IPS-18a (cell line): ENCODE data around the gene TRPV5.

Experiments used
- H3K27ac ChIP-seq: one replicate; pipeline ENCODE4 v1.5.1; 2013; ENCODE audit warnings: low read length
- H3K27me3 ChIP-seq: one replicate; pipeline ENCODE4 v1.6.1; 2013; ENCODE audit warnings: mild to moderate bottlenecking, low read length; ENCODE audit not compliant: control insufficient read depth, insufficient read depth
- H3K36me3 ChIP-seq: one replicate; pipeline ENCODE4 v1.6.1; 2013; ENCODE audit warnings: low read depth, low read length; ENCODE audit not compliant: control insufficient read depth
- H3K4me1 ChIP-seq: one replicate; pipeline ENCODE4 v1.6.1; 2013; ENCODE audit warnings: low read depth, low read length; ENCODE audit not compliant: control insufficient read depth
- H3K4me3 ChIP-seq: one replicate; pipeline ENCODE4 v1.5.1; 2013; ENCODE audit warnings: low read length
- H3K9ac ChIP-seq: one replicate; pipeline ENCODE4 v1.6.1; 2013; ENCODE audit warnings: mild to moderate bottlenecking, low read length, moderate library complexity
- H3K9me3 ChIP-seq: one replicate; pipeline ENCODE4 v1.6.1; 2013; ENCODE audit warnings: low read depth, low read length; ENCODE audit not compliant: control insufficient read depth

Gene TRPV5

DNA sequence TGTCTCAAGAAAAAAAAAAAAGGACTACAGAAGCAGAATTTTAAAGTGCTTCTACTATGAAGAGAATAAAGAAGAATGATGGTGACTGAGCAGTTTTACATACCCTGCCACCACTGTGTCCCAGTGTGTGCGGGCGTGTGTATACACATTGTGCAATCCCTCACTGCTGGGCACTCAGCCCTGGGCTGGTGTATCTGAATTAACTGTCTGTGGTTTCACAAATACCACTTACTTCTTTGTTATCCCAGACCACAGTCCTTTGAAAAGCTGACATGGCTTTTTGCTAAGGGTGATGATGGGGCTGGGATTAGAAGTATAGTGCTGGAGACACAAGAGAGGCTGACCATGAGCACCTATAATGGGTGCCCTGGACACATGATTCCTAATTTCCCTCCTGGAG is 26.9 kb downstream of the TRPV5 start:
- Histone ChIP-seq H3K4me1 (no peaks in the 10 kb centered on the region), H3K27me3 (no peaks in the 10 kb centered on the region), H3K9ac (no peak overlapping the region), H3K36me3 (no peaks in the 10 kb centered on the region), H3K4me3 (no peak overlapping the region), H3K9me3 (peaks cover 8% of the 10 kb centered on the region), H3K27ac (no peak overlapping the region)

- H3K9me3 ChIP-seq, result peaks cover 8% of the 10 kb centered on the region
- no peak overlapping the region for H3K9ac ChIP-seq
- no peak overlapping the region for H3K27ac ChIP-seq
- no peaks in the 10 kb centered on the region for H3K27me3 ChIP-seq
- no peaks in the 10 kb centered on the region for H3K4me1 ChIP-seq
- H3K4me3 ChIP-seq, result no peak overlapping the region
- no peaks in the 10 kb centered on the region for H3K36me3 ChIP-seq
These were observed 27.8 kb downstream of the TRPV5 start for GRCh38 chr7:142905759-142906158.

GRCh38 chr7:142904128-142904527 is 29.4 kb downstream of the TRPV5 start:
- H3K4me1 ChIP-seq, result no peaks in the 10 kb centered on the region
- no peak overlapping the region for H3K4me3 ChIP-seq
- H3K27me3 ChIP-seq, result no peaks in the 10 kb centered on the region
- H3K36me3 ChIP-seq, result no peaks in the 10 kb centered on the region
- no peak overlapping the region for H3K9ac ChIP-seq
- H3K9me3 ChIP-seq, result peaks cover 8% of the 10 kb centered on the region
- H3K27ac ChIP-seq, result no peak overlapping the region

DNA sequence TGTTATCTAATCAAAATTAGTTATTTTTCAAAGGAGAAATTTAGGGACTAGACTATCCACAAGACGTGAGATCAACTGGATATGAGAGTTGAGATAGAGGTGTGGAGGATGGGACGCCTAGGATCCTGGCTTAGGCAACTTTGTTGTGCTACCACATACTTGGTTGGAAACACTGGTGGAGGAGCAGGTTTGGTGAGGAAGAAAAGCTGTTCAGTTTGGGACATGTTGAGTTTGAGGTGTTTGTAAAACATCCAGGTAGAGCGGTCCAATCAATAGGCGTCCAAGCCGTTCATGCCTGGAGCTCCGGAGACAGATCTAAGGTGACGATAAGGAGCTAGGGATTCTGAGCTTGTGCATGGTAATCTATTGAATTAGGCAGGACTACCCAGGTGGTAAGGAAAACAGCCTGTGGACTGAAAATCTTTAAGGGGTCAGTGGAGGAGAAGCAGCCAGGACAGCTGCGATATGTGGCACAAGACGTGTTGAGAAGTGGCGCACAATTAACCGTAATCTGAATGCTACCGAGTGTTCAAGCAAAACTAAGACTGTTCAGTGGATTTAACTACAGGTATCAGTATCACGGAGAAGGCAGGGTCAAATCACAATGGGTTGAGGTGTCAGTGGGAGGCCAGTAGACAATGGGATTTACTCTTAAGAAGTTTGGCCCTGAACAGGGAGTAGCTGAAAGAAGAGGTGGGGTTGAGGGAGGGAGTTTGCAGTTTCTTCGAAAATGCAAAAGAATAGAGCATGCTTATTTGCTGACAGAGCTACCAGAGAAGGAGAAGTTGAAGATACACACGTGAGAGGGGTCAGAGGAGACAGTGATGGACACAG is 31.9 kb downstream of the TRPV5 start:
- no peak overlapping the region for H3K27ac ChIP-seq
- no peaks in the 10 kb centered on the region for H3K27me3 ChIP-seq
- H3K9me3 ChIP-seq, result peaks cover 8% of the 10 kb centered on the region

GRCh38 chr7:142899661-142900060 is 33.9 kb downstream of the TRPV5 start:
- Histone ChIP-seq H3K36me3 (no peaks in the 10 kb centered on the region), H3K27me3 (no peaks in the 10 kb centered on the region), H3K4me3 (no peak overlapping the region), H3K4me1 (peaks cover 3% of the 10 kb centered on the region), H3K9ac (no peak overlapping the region), H3K9me3 (peaks cover 4% of the 10 kb centered on the region), H3K27ac (no peak overlapping the region)

More for the DNA sequence above, 31.9 kb downstream of the TRPV5 start:
- Histone ChIP-seq H3K9ac (no peak overlapping the region), H3K4me3 (no peak overlapping the region), H3K36me3 (no peaks in the 10 kb centered on the region), H3K4me1 (peaks cover 3% of the 10 kb centered on the region)

- H3K9ac ChIP-seq, result no peak overlapping the region
- H3K4me1 ChIP-seq, result peaks cover 3% of the 10 kb centered on the region
- no peaks in the 10 kb centered on the region for H3K36me3 ChIP-seq
- no peaks in the 10 kb centered on the region for H3K9me3 ChIP-seq
- no peaks in the 10 kb centered on the region for H3K27me3 ChIP-seq
- H3K27ac ChIP-seq, result no peak overlapping the region
- no peak overlapping the region for H3K4me3 ChIP-seq
These were observed 35.0 kb downstream of the TRPV5 start for GRCh38 chr7:142898377-142899170.

DNA sequence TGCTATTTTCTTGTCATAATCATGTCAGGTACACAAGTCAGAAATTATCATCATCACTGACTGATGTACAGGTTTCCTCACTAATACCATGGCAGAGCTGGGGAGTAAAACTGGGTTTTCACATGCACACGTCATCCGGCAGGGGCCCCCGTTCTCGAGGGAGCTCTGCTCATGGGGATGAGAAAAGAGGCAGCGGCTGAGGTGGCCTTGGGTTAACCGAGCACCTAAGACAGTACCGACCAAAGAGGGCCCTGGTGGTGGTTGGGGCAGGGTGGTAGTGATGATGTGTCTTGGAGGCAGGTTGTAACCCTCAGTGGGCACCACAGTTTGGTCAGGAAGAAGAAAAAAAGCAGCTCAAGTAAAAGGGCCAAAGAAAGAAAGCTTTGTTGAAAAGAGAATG is 35.9 kb downstream of the TRPV5 start:
- Histone ChIP-seq H3K36me3 (no peaks in the 10 kb centered on the region), H3K27ac (no peak overlapping the region), H3K9ac (no peak overlapping the region), H3K4me3 (no peak overlapping the region), H3K9me3 (no peaks in the 10 kb centered on the region), H3K4me1 (peaks cover 3% of the 10 kb centered on the region), H3K27me3 (no peaks in the 10 kb centered on the region)

DNA sequence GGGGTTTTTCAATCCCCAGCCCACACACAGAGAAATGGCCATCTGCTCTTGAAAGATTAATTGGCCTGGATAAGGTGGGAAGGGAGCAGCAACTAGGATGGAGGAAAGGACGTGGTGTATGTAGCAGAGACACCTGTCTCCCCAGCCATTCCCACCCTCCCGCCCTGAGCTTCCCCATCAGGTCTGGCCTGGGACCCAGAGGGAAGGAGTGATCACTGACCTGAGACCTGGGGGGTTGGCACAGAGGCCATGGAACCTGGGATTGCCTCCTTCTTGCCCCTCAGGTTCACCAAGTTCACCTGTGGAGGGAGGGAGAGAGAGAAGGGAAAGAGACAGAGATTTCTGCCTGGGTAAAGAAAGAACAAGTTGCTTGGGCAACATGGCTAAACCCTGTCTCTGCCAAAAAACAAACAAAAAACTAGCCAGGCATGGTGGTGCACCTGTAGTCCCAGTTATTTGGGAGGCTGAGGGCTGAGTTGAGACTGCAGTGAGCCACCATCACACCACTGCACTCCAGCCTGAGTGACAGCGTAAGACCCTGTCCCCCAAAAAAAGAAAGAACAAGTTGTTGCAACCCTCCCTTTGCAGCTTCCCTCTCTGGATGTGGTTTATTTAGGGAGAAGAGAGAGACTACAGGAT is 36.7 kb downstream of the TRPV5 start:
- Histone ChIP-seq H3K9ac (no peak overlapping the region), H3K27ac (no peak overlapping the region), H3K4me1 (peaks cover 3% of the 10 kb centered on the region), H3K9me3 (no peaks in the 10 kb centered on the region), H3K27me3 (no peaks in the 10 kb centered on the region), H3K36me3 (no peaks in the 10 kb centered on the region), H3K4me3 (no peak overlapping the region)

DNA sequence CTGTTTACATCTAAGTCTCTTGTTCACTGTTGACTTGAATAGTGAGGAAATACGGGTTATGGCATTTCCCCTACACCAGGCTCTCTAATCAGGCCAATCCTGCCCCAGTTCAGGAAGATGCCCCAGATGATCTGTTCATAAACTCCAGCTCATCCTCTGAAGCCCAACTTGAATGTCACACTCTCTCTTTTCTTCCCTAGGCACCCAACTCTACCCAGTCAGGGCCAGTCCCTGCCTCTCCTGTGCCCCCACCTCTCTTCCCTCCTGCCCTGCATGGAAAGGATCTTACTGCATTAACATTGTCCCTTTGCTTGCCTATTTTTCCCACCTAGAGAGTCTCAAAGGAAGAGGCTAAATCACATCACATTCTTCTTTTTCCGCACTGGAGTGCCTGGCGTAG is 37.4 kb downstream of the TRPV5 start:
- Histone ChIP-seq H3K9me3 (no peaks in the 10 kb centered on the region), H3K36me3 (no peaks in the 10 kb centered on the region), H3K4me3 (no peak overlapping the region), H3K9ac (no peak overlapping the region), H3K27me3 (no peaks in the 10 kb centered on the region), H3K4me1 (peaks cover 3% of the 10 kb centered on the region), H3K27ac (no peak overlapping the region)

DNA sequence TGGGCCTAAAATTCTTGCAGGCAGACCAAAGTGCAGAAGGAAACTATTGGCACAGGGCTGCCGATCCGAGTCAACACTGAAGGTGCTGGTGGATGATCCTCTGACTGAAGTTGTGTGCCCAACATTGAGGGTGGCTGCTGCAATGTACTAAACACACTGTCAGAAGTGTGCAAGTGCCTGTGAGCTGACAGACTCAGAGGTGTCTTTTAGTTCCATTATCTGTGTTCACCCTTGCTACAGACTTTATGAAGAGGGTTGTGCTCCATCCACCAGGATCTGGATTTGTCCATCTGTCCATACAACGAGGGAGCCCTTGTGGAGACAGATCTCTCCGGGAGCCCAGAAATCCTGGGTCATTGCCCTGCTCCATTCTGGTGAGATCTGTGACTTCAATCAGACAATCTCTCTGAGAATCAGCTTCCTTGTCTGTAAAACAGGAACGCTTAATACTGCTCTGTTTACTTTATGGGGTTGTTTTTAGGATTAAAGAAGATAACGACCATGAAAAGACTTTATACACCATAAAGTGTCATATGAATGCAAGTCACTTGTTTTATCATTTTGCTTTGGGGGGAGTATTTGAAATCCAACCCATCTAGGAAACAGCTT is 38.5 kb downstream of the TRPV5 start:
- Histone ChIP-seq H3K27me3 (no peaks in the 10 kb centered on the region), H3K4me3 (no peak overlapping the region), H3K4me1 (peaks cover 3% of the 10 kb centered on the region), H3K27ac (no peak overlapping the region), H3K9ac (no peak overlapping the region), H3K36me3 (no peaks in the 10 kb centered on the region), H3K9me3 (no peaks in the 10 kb centered on the region)
